Mesodermal cell (in vitro differentiated cells): ENCODE results near the gene ZNF287.
"Not testable (repeated sequence)": the region's sequence is repeated elsewhere in the genome, so short reads cannot be mapped to it uniquely, and the experiment has no call there.

Source experiments
- H3K27ac ChIP-seq: 2 replicates; pipeline ENCODE4 v1.7.0; 2013; ENCODE audit warnings: mild to moderate bottlenecking, low read depth, low read length, moderate library complexity; ENCODE audit not compliant: severe bottlenecking
- H3K36me3 ChIP-seq: 2 replicates; pipeline ENCODE4 v1.7.1; 2013; ENCODE audit warnings: mild to moderate bottlenecking, low read length, moderate library complexity; ENCODE audit not compliant: control insufficient read depth, insufficient read depth
- H3K4me1 ChIP-seq: one replicate; pipeline ENCODE4 v1.7.1; 2013; ENCODE audit warnings: mild to moderate bottlenecking, low read length; ENCODE audit not compliant: insufficient read depth, control insufficient read depth, poor library complexity, severe bottlenecking
- H3K4me3 ChIP-seq: 2 replicates; pipeline ENCODE4 v1.7.0; 2013; ENCODE audit warnings: low read length, control low read depth, mild to moderate bottlenecking; ENCODE audit not compliant: insufficient read depth, poor library complexity, severe bottlenecking; ENCODE audit errors: extremely low read depth
- H3K9me3 ChIP-seq: 2 replicates; pipeline ENCODE4 v1.7.1; 2013; ENCODE audit warnings: mild to moderate bottlenecking, low read length, moderate library complexity; ENCODE audit not compliant: control insufficient read depth
- WGBS, 2 experiments: methylation state at CpG; one replicate each; pipeline ENCODE4 v1.1.5; 2013; ENCODE audit warnings: missing lambda C conversion rate in 2 of 2; ENCODE audit not compliant: insufficient coverage in 2 of 2; 5-methylcytosine and 5-hydroxymethylcytosine counted together

Gene ZNF287

GRCh38 chr17:16569358-16569712, 331 bp upstream of the ZNF287 start:
- Histone ChIP-seq H3K9me3 (no peaks in the 10 kb centered on the region), H3K27ac (no peak overlapping the region), H3K4me3 (peak overlapping the region; percentile 68), H3K4me1 (no peaks in the 10 kb centered on the region), H3K36me3 (peaks cover 14% of the 10 kb centered on the region)
- WGBS, 2 experiments: 33 to 37% methylated on average over 12 to 14 of the region's 14 CpGs

DNA sequence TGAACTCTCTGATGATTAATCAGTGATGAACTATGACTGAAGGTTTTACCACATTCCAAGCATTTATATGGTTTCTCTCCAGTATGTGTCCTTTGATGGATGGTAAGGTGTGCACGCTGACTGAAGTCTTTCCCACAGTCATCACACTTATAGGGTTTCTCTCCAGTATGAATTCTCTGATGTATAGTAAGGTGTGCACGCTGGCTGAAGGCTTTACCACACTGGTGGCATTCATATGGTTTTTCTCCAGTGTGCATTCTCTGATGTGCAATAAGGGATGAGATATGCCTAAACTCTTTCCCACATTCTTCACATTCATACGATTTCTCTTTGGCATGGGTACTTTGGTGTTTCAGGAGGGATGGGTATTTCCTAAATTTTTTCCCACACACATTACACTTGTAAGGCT, 16.4 kb downstream of the ZNF287 start:
- H3K4me3 ChIP-seq: no peak overlapping the region
- H3K9me3 ChIP-seq: peaks cover 68% of the 10 kb centered on the region
- no peak overlapping the region for H3K27ac ChIP-seq
- no peaks in the 10 kb centered on the region for H3K4me1 ChIP-seq
- peaks cover 37% of the 10 kb centered on the region for H3K36me3 ChIP-seq
- WGBS, 2 experiments: no CpG with 5 or more reads among the region's 3 CpGs

DNA sequence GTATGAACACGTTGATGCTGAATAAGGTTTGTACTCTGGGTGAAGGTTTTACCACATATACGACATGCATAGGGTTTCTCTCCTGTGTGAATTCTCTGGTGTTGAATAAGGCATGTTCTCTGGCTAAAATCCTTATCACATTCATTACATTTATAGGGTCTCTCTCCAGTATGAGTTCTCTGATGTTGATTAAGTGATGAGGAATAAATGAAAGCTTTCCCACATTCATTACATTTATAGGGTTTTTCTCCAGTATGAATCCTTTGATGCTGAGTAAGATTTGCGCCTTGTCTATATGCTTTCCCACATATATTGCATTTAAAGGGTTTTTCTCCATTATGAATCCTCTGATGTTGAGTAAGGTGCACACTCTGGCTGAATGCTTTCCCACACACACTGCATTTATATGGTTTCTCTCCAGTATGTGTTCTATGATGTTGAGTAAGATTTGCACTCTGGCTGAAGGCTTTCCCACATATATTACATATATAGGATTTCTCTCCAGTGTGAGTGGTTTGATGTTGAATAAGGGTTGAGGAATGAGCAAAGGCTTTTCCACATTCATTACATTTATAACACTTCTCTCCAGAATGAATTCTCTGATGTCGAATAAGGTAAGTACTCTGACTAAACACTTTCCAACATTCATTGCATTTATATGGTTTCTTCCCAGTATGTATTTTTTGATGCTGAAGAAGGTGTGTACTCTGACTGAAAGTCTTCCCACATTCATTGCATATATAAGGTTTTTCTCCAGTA, 16.9 kb downstream of the ZNF287 start:
- peaks cover 71% of the 10 kb centered on the region for H3K9me3 ChIP-seq
- no CpG with 5 or more reads among the region's 4 CpGs for WGBS, 2 experiments
- H3K36me3 ChIP-seq: peaks cover 33% of the 10 kb centered on the region
- no peak overlapping the region for H3K27ac ChIP-seq
- H3K4me1 ChIP-seq: no peaks in the 10 kb centered on the region
- no peak overlapping the region for H3K4me3 ChIP-seq

- 75 to 90% methylated on average over 1 to 2 of the region's 2 CpGs for WGBS, 2 experiments
- Histone ChIP-seq H3K9me3 (no peaks in the 10 kb centered on the region), H3K4me1 (no peaks in the 10 kb centered on the region)
Measured at GRCh38 chr17:16537130-16537458, 31.9 kb downstream of the ZNF287 start.

GRCh38 chr17:16534236-16534635, 34.8 kb downstream of the ZNF287 start:
- Histone ChIP-seq H3K4me1 (no peaks in the 10 kb centered on the region), H3K9me3 (no peaks in the 10 kb centered on the region), H3K36me3 (no peaks in the 10 kb centered on the region), H3K4me3 (no peak overlapping the region), H3K27ac (no peak overlapping the region)
- 95 to 100% methylated on average over 1 of the region's 1 CpG for WGBS, 2 experiments

More at GRCh38 chr17:16537130-16537458, 31.9 kb downstream of the ZNF287 start:
- Histone ChIP-seq H3K36me3 (no peaks in the 10 kb centered on the region), H3K27ac (no peak overlapping the region), H3K4me3 (no peak overlapping the region)

DNA sequence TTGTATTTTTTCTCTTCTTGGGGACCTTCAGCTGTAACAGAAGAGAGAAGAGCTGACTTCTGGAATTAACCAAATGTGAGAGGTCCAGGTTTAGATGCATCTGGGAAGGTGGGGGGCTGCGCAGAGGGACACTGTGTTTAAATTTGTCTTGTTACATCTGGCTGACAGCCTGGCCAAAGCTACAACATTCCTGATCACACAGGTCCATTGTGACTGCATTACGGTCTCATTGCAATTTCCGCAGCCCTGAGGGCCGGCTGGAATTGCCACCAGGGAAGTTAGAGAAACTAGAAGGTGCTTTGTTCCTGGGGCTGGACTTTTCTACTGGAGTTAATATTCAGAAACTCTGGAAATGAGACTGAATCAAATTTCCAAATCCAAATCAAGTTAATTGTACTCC, 39.1 kb downstream of the ZNF287 start:
- 71 to 83% methylated on average over 1 of the region's 4 CpGs for WGBS, 2 experiments
- Histone ChIP-seq H3K27ac (no peak overlapping the region), H3K4me3 (no peak overlapping the region), H3K4me1 (no peaks in the 10 kb centered on the region), H3K9me3 (no peaks in the 10 kb centered on the region), H3K36me3 (no peaks in the 10 kb centered on the region)

- H3K36me3 ChIP-seq: no peaks in the 10 kb centered on the region
- WGBS, 2 experiments: 89% methylated on average over 4 of the region's 4 CpGs
- H3K9me3 ChIP-seq: no peaks in the 10 kb centered on the region
- no peaks in the 10 kb centered on the region for H3K4me1 ChIP-seq
- H3K4me3 ChIP-seq: no peak overlapping the region
- H3K27ac ChIP-seq: no peak overlapping the region
Measured at GRCh38 chr17:16527298-16527697, 41.7 kb downstream of the ZNF287 start.

GRCh38 chr17:16525556-16525955, 43.4 kb downstream of the ZNF287 start:
- 93 to 100% methylated on average over 4 to 5 of the region's 6 CpGs for WGBS, 2 experiments
- not testable (repeated sequence) for H3K4me1 ChIP-seq, H3K4me3 ChIP-seq, H3K27ac ChIP-seq, H3K9me3 ChIP-seq, H3K36me3 ChIP-seq

DNA sequence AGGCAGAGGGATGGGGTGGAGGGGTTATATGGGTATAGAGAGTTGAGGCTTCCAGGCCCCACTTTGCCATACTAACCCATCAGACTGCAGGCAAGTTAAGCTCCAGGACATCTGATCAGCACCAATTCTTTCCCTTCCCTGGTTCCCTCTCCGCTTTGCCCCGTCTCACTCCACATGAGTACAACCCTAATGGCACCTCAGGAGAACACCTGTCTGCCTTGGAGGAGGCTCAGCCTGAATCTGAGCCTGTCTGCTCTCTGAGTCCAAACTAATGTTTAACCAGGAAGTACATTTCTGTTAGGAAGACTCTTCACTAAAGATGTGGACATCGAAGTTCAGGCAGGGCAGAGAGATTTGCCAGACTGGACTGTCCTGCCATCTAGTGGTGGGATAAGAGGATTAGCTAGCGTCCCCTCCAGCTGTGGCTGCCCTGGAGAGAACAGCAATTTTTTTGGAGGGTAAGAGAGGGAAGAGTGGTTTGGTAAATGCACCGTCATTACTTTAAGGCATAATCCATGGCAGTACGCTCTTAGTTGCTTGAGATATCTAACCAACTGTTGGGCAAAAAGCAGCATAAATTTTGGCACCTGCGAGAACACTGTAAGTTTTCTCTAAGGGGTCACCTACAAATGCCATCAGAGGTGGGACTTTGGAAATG, 47.8 kb downstream of the ZNF287 start:
- H3K4me1 ChIP-seq: peaks cover 3% of the 10 kb centered on the region
- no peak overlapping the region for H3K4me3 ChIP-seq
- H3K9me3 ChIP-seq: no peaks in the 10 kb centered on the region
- no peaks in the 10 kb centered on the region for H3K36me3 ChIP-seq
- 46 to 47% methylated on average over 6 to 7 of the region's 7 CpGs for WGBS, 2 experiments
- no peak overlapping the region for H3K27ac ChIP-seq

DNA sequence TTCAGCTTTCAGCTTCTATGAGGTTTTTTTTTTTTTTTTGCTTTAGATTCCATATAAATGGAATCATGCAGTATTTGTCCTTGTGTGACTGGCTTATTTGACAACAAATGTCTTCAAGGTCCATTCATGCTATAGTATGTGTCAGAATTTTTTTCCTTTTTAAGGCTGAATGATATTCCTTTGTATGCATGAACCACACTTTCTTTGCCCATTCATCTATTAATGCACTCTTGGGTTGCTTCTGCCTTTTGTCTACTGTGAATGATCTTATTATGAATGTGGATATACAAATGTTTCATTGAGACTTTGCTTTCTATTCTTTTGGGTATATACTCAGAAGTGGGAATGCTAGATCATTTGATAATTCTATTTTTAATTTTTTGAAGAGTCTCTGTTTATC, 50.0 kb downstream of the ZNF287 start:
- H3K9me3 ChIP-seq: no peaks in the 10 kb centered on the region

GRCh38 chr17:16517477-16517876, 51.5 kb downstream of the ZNF287 start:
- H3K9me3 ChIP-seq: no peaks in the 10 kb centered on the region
- 98 to 99% methylated on average over 3 to 7 of the region's 7 CpGs for WGBS, 2 experiments
- no peak overlapping the region for H3K4me3 ChIP-seq
- no peak overlapping the region for H3K27ac ChIP-seq
- H3K4me1 ChIP-seq: peaks cover 9% of the 10 kb centered on the region
- H3K36me3 ChIP-seq: no peaks in the 10 kb centered on the region

More for the DNA sequence above, 50.0 kb downstream of the ZNF287 start:
- H3K4me3 ChIP-seq: no peak overlapping the region
- H3K36me3 ChIP-seq: no peaks in the 10 kb centered on the region
- peaks cover 9% of the 10 kb centered on the region for H3K4me1 ChIP-seq
- no peak overlapping the region for H3K27ac ChIP-seq
